CD14-positive monocyte (primary cell): ENCODE data around the gene LIN37. TPM values are rescaled to one million over a fixed set of nuclear protein-coding genes. Genes with fewer than 3 reads are reported as not detected.
A peak's percentile ranks its signal among the peaks of the same experiment; 100 is the strongest.

Experiments used
- DNase-seq, 3 donors: peaks; one replicate each; pipeline ENCODE4 v3.0.0-alpha.2; 2011 to 2022
- H2AFZ ChIP-seq: 2 replicates; pipeline ENCODE4 v1.6.0; 2012; ENCODE audit warnings: mild to moderate bottlenecking, low read depth, low read length, inconsistent platforms; ENCODE audit not compliant: insufficient read depth, poor library complexity, severe bottlenecking
- H3K27ac ChIP-seq, 2 donors: 1 replicate in 1 of 2; 2 replicates in 1 of 2; pipeline ENCODE4 v1.5.1; 2012 to 2013; ENCODE audit warnings: low read length in 2 of 2, control low read depth in 1 of 2, inconsistent platforms in 1 of 2, low read depth in 1 of 2, mild to moderate bottlenecking in 1 of 2
- H3K27me3 ChIP-seq, 2 donors: one replicate each; pipeline versions ENCODE4 v1.6.0 to v1.6.1; 2011 to 2013; ENCODE audit warnings: low read length in 2 of 2; ENCODE audit not compliant: control insufficient read depth in 2 of 2, insufficient read depth in 2 of 2
- H3K36me3 ChIP-seq, 2 donors: replicated peaks in 1 of 2; 1 replicate in 1 of 2; 2 replicates in 1 of 2; pipeline versions ENCODE4 v1.5.1 to v1.6.1; 2012 to 2013; ENCODE audit warnings: low read length in 2 of 2, control low read depth in 1 of 2, inconsistent platforms in 1 of 2, mild to moderate bottlenecking in 1 of 2; ENCODE audit not compliant: insufficient read depth in 2 of 2, control insufficient read depth in 1 of 2
- H3K4me1 ChIP-seq, 2 donors: 1 replicate in 1 of 2; 2 replicates in 1 of 2; pipeline versions ENCODE4 v1.5.1 to v1.6.1; 2012 to 2013; ENCODE audit warnings: low read length in 2 of 2, control low read depth in 1 of 2, inconsistent platforms in 1 of 2, mild to moderate bottlenecking in 1 of 2, moderate library complexity in 1 of 2; ENCODE audit not compliant: insufficient read depth in 2 of 2, control insufficient read depth in 1 of 2
- H3K4me2 ChIP-seq: replicated peaks from 2 replicates; pipeline ENCODE3; 2012; ENCODE audit warnings: low read length, moderate library complexity, mild to moderate bottlenecking; ENCODE audit not compliant: poor library complexity, severe bottlenecking; ENCODE audit errors: extremely low read depth
- H3K4me3 ChIP-seq, 3 experiments: fragments of 200-600 bp in 1 of 3; sonication (generic) in 1 of 3; replicated peaks in 1 of 3; 1 replicate in 2 of 3; 2 replicates in 1 of 3; pipeline ENCODE4 v1.5.1; 2011 to 2013; ENCODE audit warnings: low read length in 3 of 3, mild to moderate bottlenecking in 3 of 3, control low read depth in 2 of 3, low read depth in 2 of 3, inconsistent platforms in 1 of 3, moderate library complexity in 1 of 3
- H3K79me2 ChIP-seq: 2 replicates; pipeline ENCODE4 v1.6.0; 2012; ENCODE audit warnings: mild to moderate bottlenecking, control low read depth, inconsistent platforms, low read length, moderate library complexity; ENCODE audit not compliant: insufficient read depth
- H3K9ac ChIP-seq: 2 replicates; pipeline ENCODE4 v1.6.0; 2017; ENCODE audit warnings: low read length, mild to moderate bottlenecking; ENCODE audit not compliant: insufficient read depth, poor library complexity, severe bottlenecking
- H3K9me3 ChIP-seq, 2 donors: replicated peaks in 1 of 2; 1 replicate in 1 of 2; 2 replicates in 1 of 2; pipeline versions ENCODE4 v1.5.1 to v1.6.1; 2012 to 2013; ENCODE audit warnings: low read length in 2 of 2, control low read depth in 1 of 2; ENCODE audit not compliant: control insufficient read depth in 1 of 2, insufficient read depth in 1 of 2
- H4K20me1 ChIP-seq: 2 replicates; pipeline ENCODE4 v1.6.0; 2012; ENCODE audit warnings: mild to moderate bottlenecking, low read length, control low read depth, moderate library complexity; ENCODE audit not compliant: insufficient read depth
- H3K27ac Mint-ChIP-seq, 7 donors: one replicate each; pipeline ENCODE4 v1.8.0; 2020; ENCODE audit warnings: mild to moderate bottlenecking in 7 of 7, mixed read lengths in 7 of 7, moderate library complexity in 6 of 7, inconsistent platforms in 2 of 7
- H3K27me3 Mint-ChIP-seq, 3 donors: one replicate each; pipeline ENCODE4 v1.8.0; 2021 to 2022; ENCODE audit warnings: low read depth in 3 of 3, mild to moderate bottlenecking in 3 of 3, mixed read lengths in 3 of 3, moderate library complexity in 3 of 3, inconsistent platforms in 1 of 3
- H3K36me3 Mint-ChIP-seq, 2 donors: one replicate each; pipeline ENCODE4 v1.8.0; 2020; ENCODE audit warnings: mixed read lengths in 2 of 2, inconsistent platforms in 1 of 2, mild to moderate bottlenecking in 1 of 2
- H3K4me1 Mint-ChIP-seq: one replicate; pipeline ENCODE4 v1.8.0; 2020; ENCODE audit warnings: mild to moderate bottlenecking, mixed read lengths
- H3K4me3 Mint-ChIP-seq, 2 donors: one replicate each; pipeline ENCODE4 v1.8.0; 2020; ENCODE audit warnings: mild to moderate bottlenecking in 2 of 2, mixed read lengths in 2 of 2, moderate library complexity in 1 of 2
- H3K9me3 Mint-ChIP-seq, 7 donors: one replicate each; pipeline ENCODE4 v1.8.0; 2020 to 2022; ENCODE audit warnings: mixed read lengths in 7 of 7, mild to moderate bottlenecking in 6 of 7, moderate library complexity in 6 of 7, inconsistent platforms in 2 of 7
- WGBS: methylation state at CpG from one replicate; pipeline ENCODE4 v1.1.5; 2013; ENCODE audit warnings: missing lambda C conversion rate; ENCODE audit not compliant: insufficient coverage; 5-methylcytosine and 5-hydroxymethylcytosine counted together
- intact Hi-C, 2 donors: fragments of 100-400 bp; cut with micrococcal nuclease; formaldehyde crosslinking; loops; one replicate each; pipeline versions ENCODE4 v1.15.0 to v1.15.1; 2023
- polyA plus RNA-seq, 3 donors: library from polyadenylated mRNA; depleted of rRNA in 1 of 3; unstranded in 2 of 3; stranded (reverse) in 1 of 3; fragments of 300-500 nt in 2 of 3; fragments of >200 nt in 1 of 3; fragmentation: Illumina TruSeq in 2 of 3; gene quantifications; 1 replicate in 2 of 3; 2 replicates in 1 of 3; pipeline ENCODE4 v1.2.3, GENCODE V29; 2012 to 2021
- TF ChIP-seq, protein P1 (sequence below): fragments of 200-600 bp; IDR thresholded peaks from one replicate; pipeline ENCODE4 v1.8.0; 2022; ENCODE audit warnings: antibody characterized with exemption, mild to moderate bottlenecking

The LIN37 gene
- polyA plus RNA-seq, 3 donors: 5.6 to 28.6 (median 7.2) TPM

DNA sequence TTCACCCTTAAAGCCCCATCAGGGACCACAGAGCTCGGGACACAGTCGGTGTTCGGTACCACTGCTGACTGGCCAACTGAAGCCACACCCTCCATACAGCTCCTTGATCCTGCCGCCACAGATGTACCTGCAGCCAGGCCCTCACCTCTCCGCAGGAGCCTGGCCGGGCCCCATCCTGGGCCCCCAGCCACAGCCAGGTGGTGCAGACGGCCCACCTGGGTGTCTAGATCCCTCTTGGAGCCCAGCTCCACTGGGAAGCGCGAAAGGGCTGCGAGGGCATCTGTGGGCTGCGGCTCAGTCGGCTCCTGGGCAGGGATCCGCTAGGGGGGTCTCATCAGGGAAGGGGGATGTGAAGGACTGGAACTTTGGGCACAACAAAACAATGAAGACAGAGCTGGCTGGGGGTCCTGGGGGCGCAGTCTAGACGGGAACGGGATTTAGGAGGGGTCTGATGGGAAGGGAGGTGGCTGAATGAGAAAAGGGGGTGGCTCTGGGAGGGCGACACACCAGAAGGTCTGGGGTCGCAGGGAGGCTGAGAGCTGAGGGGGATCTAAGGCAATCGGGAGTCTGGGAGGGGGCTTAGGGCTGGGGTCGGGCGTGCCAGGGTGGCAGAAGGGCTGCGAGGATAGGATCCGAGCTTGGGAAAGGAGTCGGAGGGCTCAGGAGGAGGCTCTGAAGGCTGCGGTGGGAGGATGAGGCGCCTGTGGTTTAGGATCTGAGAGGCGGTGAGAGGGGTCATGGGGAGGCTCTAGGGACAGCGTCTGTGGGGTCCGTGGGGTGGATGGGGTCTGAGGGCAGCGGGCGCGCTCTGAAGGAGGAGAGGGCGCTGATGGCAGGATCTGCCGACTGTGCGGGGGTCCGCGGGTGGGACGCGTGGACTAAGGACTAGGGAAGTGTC lies 48.5 kb downstream of the LIN37 start:
- peaks cover 0 to 12% (median 2%) of the 10 kb centered on the region in 7 donors for H3K9me3 Mint-ChIP-seq

DNA sequence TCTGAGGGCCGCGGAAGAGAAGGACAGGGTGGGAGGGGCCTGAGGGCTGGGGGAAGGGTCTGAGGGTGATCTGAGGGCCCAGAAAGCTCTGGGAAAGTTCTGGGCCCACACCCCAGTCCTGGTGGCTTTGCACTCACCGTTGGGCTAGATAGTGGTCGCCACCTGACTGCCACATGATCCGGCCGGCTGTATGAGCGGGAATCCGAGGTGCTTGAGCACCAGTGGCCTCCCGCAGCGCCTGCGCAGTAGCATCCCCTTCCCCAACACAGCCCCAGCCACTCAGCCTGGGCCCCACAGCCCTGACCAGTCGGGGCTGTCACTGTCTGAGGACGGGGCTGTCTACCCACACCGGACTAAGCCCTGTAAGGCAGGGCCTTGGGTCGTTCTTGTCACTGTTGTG lies 49.3 kb downstream of the LIN37 start:
- H3K4me3 Mint-ChIP-seq: peak overlapping the region in 1 of 2 donors; percentile 73
- peaks cover 4% of the 10 kb centered on the region for H3K4me1 Mint-ChIP-seq

More for the DNA sequence above, 48.5 kb downstream of the LIN37 start:
- no peaks in the 10 kb centered on the region for H3K4me1 ChIP-seq
- Mint-ChIP-seq H3K27ac (peak overlapping the region in 2 of 7 donors; percentile 19 to 50), H3K4me3 (peak overlapping the region in 1 of 2 donors; percentile 73), H3K4me1 (peaks cover 4% of the 10 kb centered on the region), H3K36me3 (no peaks in the 10 kb centered on the region), H3K27me3 (peaks cover 34 to 49% (median 44%) of the 10 kb centered on the region in 3 donors)
- TF ChIP-seq, protein P1, sequence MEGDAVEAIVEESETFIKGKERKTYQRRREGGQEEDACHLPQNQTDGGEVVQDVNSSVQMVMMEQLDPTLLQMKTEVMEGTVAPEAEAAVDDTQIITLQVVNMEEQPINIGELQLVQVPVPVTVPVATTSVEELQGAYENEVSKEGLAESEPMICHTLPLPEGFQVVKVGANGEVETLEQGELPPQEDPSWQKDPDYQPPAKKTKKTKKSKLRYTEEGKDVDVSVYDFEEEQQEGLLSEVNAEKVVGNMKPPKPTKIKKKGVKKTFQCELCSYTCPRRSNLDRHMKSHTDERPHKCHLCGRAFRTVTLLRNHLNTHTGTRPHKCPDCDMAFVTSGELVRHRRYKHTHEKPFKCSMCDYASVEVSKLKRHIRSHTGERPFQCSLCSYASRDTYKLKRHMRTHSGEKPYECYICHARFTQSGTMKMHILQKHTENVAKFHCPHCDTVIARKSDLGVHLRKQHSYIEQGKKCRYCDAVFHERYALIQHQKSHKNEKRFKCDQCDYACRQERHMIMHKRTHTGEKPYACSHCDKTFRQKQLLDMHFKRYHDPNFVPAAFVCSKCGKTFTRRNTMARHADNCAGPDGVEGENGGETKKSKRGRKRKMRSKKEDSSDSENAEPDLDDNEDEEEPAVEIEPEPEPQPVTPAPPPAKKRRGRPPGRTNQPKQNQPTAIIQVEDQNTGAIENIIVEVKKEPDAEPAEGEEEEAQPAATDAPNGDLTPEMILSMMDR: no peak
- no peaks in the 10 kb centered on the region for H3K79me2 ChIP-seq
- 21% methylated on average over 39 of the region's 39 CpGs for WGBS
- H3K27ac ChIP-seq: no peak overlapping the region
- intact Hi-C loops: no loop called here
- H3K9me3 ChIP-seq: peaks cover 0 to 1% of the 10 kb centered on the region in 2 donors
- no peak overlapping the region for H3K9ac ChIP-seq
- H2AFZ ChIP-seq: no peak overlapping the region
- no peaks in the 10 kb centered on the region for H3K36me3 ChIP-seq
- H3K27me3 ChIP-seq: peaks cover 2 to 22% of the 10 kb centered on the region in 2 donors
- no peak overlapping the region for H3K4me2 ChIP-seq
- H3K4me3 ChIP-seq: no peak overlapping the region
- H4K20me1 ChIP-seq: no peaks in the 10 kb centered on the region
- no peak for DNase-seq

More for the DNA sequence above, 49.3 kb downstream of the LIN37 start:
- no peaks in the 10 kb centered on the region for H4K20me1 ChIP-seq
- H3K36me3 ChIP-seq: no peaks in the 10 kb centered on the region
- H3K27me3 Mint-ChIP-seq: peaks cover 32 to 50% (median 44%) of the 10 kb centered on the region in 3 donors
- H3K9ac ChIP-seq: no peak overlapping the region
- 10% methylated on average over 15 of the region's 15 CpGs for WGBS
- no peaks in the 10 kb centered on the region for H3K36me3 Mint-ChIP-seq
- H3K9me3 ChIP-seq: peaks cover 0 to 4% of the 10 kb centered on the region in 2 donors
- TF ChIP-seq, protein P1: no peak
- no peak overlapping the region for H2AFZ ChIP-seq
- no peaks in the 10 kb centered on the region for H3K4me1 ChIP-seq
- H3K4me3 ChIP-seq: no peak overlapping the region
- peak overlapping the region; percentile 19 for H3K4me2 ChIP-seq
- peaks cover 2 to 22% of the 10 kb centered on the region in 2 donors for H3K27me3 ChIP-seq
- intact Hi-C loops: no loop called here
- DNase-seq: peak in 1 of 3 donors; percentile 5
- H3K9me3 Mint-ChIP-seq: peaks cover 0 to 17% (median 3%) of the 10 kb centered on the region in 7 donors
- H3K27ac Mint-ChIP-seq: no peak overlapping the region
- H3K27ac ChIP-seq: no peak overlapping the region
- H3K79me2 ChIP-seq: no peaks in the 10 kb centered on the region
